DND-41 (cell line): ENCODE results near the gene RUNX1.

Experiments
- ATAC-seq: fragments of 200-7000 bp; cut with Tn5 transposase; 3 replicates; pipeline ENCODE4 v1.9.1; 2021; ENCODE audit warnings: low read depth; ENCODE audit not compliant: insufficient read depth
- DNase-seq: peaks from one replicate; pipeline ENCODE4 v3.0.0-alpha.2; 2020
- H2AFZ ChIP-seq: 2 replicates; pipeline ENCODE4 v1.6.0; 2012; ENCODE audit warnings: low read depth, low read length
- H3K27ac ChIP-seq: 2 replicates; pipeline ENCODE4 v1.5.1; 2012; ENCODE audit warnings: low read length, inconsistent platforms
- H3K27me3 ChIP-seq: fragments of 200-600 bp; sonication (generic); 2 replicates; pipeline ENCODE4 v1.6.0; 2012; ENCODE audit warnings: low read length, mild to moderate bottlenecking, inconsistent platforms; ENCODE audit not compliant: insufficient read depth, poor library complexity
- H3K36me3 ChIP-seq: 2 replicates; pipeline ENCODE4 v1.5.1; 2012; ENCODE audit warnings: low read length, inconsistent platforms; ENCODE audit not compliant: insufficient read depth
- H3K4me1 ChIP-seq: 2 replicates; pipeline ENCODE4 v1.5.1; 2012; ENCODE audit warnings: mild to moderate bottlenecking, low read length; ENCODE audit not compliant: insufficient read depth
- H3K4me2 ChIP-seq: 2 replicates; pipeline ENCODE4 v1.6.0; 2012; ENCODE audit warnings: mild to moderate bottlenecking, moderate library complexity, low read length, inconsistent platforms; ENCODE audit not compliant: insufficient read depth
- H3K4me3 ChIP-seq, 2 experiments: fragments of 200-600 bp in 1 of 2; shearing (Covaris generic) in 1 of 2; 2 replicates each; pipeline ENCODE4 v1.5.1; 2012 to 2016; ENCODE audit warnings: inconsistent platforms in 2 of 2, low read length in 2 of 2, mild to moderate bottlenecking in 2 of 2, low read depth in 1 of 2, moderate library complexity in 1 of 2
- H3K79me2 ChIP-seq: 2 replicates; pipeline ENCODE4 v1.6.0; 2012; ENCODE audit warnings: low read length, inconsistent platforms; ENCODE audit not compliant: insufficient read depth
- H3K9ac ChIP-seq: 2 replicates; pipeline ENCODE4 v1.6.0; 2012; ENCODE audit warnings: low read depth, mild to moderate bottlenecking, inconsistent platforms, low read length, moderate library complexity
- H3K9me3 ChIP-seq: 2 replicates; pipeline ENCODE4 v1.5.1; 2012; ENCODE audit warnings: low read length, moderate library complexity, mild to moderate bottlenecking, inconsistent platforms; ENCODE audit not compliant: insufficient read depth, severe bottlenecking
- H4K20me1 ChIP-seq: 2 replicates; pipeline ENCODE4 v1.6.0; 2012; ENCODE audit warnings: low read length; ENCODE audit not compliant: insufficient read depth
- CTCF ChIP-seq: IDR thresholded peaks from 2 replicates; pipeline ENCODE4 v1.5.1; 2012; ENCODE audit warnings: borderline replicate concordance, low read length, moderate library complexity, mild to moderate bottlenecking; ENCODE audit not compliant: poor library complexity, severe bottlenecking; ENCODE audit errors: extremely low read depth
- EZH2 ChIP-seq: IDR thresholded peaks from 3 replicates; pipeline ENCODE4 v1.6.1; 2012; ENCODE audit warnings: borderline replicate concordance, low read depth, mild to moderate bottlenecking, moderate library complexity, low read length, inconsistent platforms; ENCODE audit not compliant: severe bottlenecking

The RUNX1 gene

GRCh38 chr21:35083246-35083645 lies 34.1 kb upstream of the RUNX1 start:
- H3K36me3 ChIP-seq = no peaks in the 10 kb centered on the region
- H3K79me2 ChIP-seq = no peaks in the 10 kb centered on the region
- ATAC-seq (no peak), DNase-seq (no peak)
- no peaks in the 10 kb centered on the region for H4K20me1 ChIP-seq
- no peak overlapping the region for H2AFZ ChIP-seq
- no peaks in the 10 kb centered on the region for H3K27me3 ChIP-seq
- TF ChIP-seq EZH2 (no peak), CTCF (no peak)
- H3K4me3 ChIP-seq = no peak overlapping the region
- no peaks in the 10 kb centered on the region for H3K4me1 ChIP-seq
- no peak overlapping the region for H3K27ac ChIP-seq
- no peak overlapping the region for H3K9ac ChIP-seq
- H3K4me2 ChIP-seq = no peak overlapping the region
- H3K9me3 ChIP-seq = no peaks in the 10 kb centered on the region

GRCh38 chr21:35081861-35082260 lies 32.8 kb upstream of the RUNX1 start:
- no peak for ATAC-seq
- Histone ChIP-seq H3K79me2 (no peaks in the 10 kb centered on the region), H3K4me1 (no peaks in the 10 kb centered on the region), H3K9ac (no peak overlapping the region), H3K4me2 (no peak overlapping the region), H3K9me3 (no peaks in the 10 kb centered on the region), H2AFZ (no peak overlapping the region), H3K27ac (no peak overlapping the region), H3K27me3 (no peaks in the 10 kb centered on the region), H3K36me3 (no peaks in the 10 kb centered on the region), H4K20me1 (no peaks in the 10 kb centered on the region), H3K4me3 (no peak overlapping the region)
- TF ChIP-seq EZH2 = no peak
- TF ChIP-seq CTCF = no peak
- no peak for DNase-seq

GRCh38 chr21:35079181-35079580 lies 30.1 kb upstream of the RUNX1 start:
- no peak for TF ChIP-seq EZH2
- no peak for TF ChIP-seq CTCF
- no peaks in the 10 kb centered on the region for H4K20me1 ChIP-seq
- no peak overlapping the region for H3K9ac ChIP-seq
- H3K36me3 ChIP-seq = no peaks in the 10 kb centered on the region
- no peaks in the 10 kb centered on the region for H3K79me2 ChIP-seq
- H3K9me3 ChIP-seq = no peaks in the 10 kb centered on the region
- ATAC-seq = no peak
- no peak for DNase-seq
- H3K4me3 ChIP-seq = no peak overlapping the region
- no peaks in the 10 kb centered on the region for H3K4me1 ChIP-seq
- no peak overlapping the region for H2AFZ ChIP-seq
- no peak overlapping the region for H3K4me2 ChIP-seq
- no peak overlapping the region for H3K27ac ChIP-seq
- no peaks in the 10 kb centered on the region for H3K27me3 ChIP-seq

- Histone ChIP-seq H2AFZ (no peak overlapping the region), H3K4me2 (no peak overlapping the region), H3K9me3 (no peaks in the 10 kb centered on the region), H3K27ac (no peak overlapping the region), H3K9ac (no peak overlapping the region), H3K4me3 (no peak overlapping the region), H4K20me1 (no peaks in the 10 kb centered on the region), H3K79me2 (no peaks in the 10 kb centered on the region), H3K36me3 (no peaks in the 10 kb centered on the region), H3K4me1 (no peaks in the 10 kb centered on the region), H3K27me3 (no peaks in the 10 kb centered on the region)
- ATAC-seq (no peak), DNase-seq (no peak)
- TF ChIP-seq EZH2 (no peak), CTCF (no peak)
Observed at GRCh38 chr21:35077975-35078374, 28.9 kb upstream of the RUNX1 start.
